HG02642 (cell line): ENCODE measurements around the gene KAZN.

Experiments
- ATAC-seq: cut with Tn5 transposase; IDR thresholded peaks from one replicate; pipeline ENCODE4 v1.9.1; 2021; ENCODE audit warnings: mild to moderate bottlenecking; ENCODE audit not compliant: unreplicated experiment, poor library complexity

Gene KAZN

GRCh38 chr1:15008783-15009729 is 410.6 kb downstream of the KAZN start:
- no peak for ATAC-seq

GRCh38 chr1:15011160-15011559 is 412.7 kb downstream of the KAZN start:
- no peak for ATAC-seq

DNA sequence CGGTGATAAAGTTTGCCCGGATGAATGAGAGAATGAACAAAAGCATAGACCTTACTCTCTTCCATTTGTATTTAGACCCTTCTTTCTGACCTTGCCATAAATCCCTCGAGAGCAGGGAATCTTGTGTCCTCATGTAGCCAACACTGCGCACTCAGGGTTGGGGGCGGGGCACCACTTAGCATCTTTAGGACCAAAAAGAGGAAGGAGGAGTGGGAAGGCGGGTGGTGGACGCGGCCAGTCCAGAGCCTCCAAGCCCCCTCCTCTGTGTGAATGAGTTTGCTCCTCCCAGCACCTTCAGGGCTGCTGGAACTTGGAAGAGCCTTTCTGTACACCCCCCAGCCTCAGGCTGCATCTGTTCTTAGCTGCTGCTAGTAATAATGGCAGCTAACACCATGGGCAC is 413.2 kb downstream of the KAZN start:
- ATAC-seq: no peak

- ATAC-seq: no peak
Observed at GRCh38 chr1:15012822-15013221, 414.3 kb downstream of the KAZN start.

DNA sequence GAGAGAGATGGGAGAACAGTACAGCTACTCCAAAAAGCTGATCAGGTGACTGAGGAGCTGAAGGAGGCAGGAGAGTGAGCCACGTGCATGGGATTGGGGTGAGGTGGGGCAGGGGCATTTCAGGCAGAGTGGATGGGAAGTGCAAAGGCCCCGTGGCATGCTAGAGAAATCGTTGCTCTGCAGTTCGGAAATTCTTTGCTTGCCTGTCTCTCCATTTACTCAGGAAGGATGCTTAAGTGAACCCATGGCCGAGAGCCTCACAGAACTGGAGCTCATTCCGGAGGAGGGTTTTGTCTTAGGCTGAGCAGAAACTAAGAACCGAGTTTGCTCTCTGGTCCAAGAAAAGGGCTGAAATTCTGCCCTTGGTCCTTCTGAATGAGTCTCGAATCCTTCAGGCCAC is 415.3 kb downstream of the KAZN start:
- ATAC-seq: no peak

DNA sequence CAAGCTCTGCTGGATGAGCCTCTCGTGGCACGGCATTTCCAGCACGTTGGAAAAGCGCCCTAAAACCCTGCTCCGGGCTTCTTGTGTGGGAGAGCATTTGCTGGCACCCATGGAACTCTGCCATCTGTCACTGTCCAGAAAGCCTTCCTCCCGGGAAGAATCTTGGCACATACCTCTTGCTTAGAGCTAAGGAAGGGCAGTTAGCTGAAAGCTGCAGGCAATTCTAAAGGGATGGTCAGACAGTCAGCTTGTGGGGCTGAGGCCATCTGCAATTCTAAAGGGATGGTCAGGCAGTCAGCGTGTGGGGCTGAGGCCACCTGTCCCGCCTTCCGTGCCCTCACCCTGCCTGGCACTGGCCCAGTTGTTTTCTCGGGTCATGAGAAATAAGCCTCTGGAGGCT is 416.0 kb downstream of the KAZN start:
- ATAC-seq: no peak

DNA sequence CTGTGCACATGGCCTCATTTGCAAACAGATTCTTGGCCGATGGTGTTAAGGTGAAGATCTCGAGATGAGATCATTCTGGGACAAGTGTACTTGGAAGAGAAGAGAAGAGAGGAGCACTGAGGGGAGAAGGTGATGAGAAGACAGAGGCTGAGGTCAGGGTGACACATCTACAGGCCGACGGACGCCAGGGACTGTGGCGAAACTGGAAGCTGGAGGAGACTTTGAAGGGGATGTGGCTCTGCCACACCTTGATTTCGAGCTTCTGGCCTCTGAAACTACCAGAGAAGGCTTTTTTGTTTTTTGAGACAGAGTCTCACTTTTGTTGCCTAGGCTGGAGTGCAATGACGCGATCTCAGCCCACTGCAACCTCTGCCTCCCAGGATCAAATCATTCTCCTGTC is 417.5 kb downstream of the KAZN start:
- ATAC-seq: no peak

DNA sequence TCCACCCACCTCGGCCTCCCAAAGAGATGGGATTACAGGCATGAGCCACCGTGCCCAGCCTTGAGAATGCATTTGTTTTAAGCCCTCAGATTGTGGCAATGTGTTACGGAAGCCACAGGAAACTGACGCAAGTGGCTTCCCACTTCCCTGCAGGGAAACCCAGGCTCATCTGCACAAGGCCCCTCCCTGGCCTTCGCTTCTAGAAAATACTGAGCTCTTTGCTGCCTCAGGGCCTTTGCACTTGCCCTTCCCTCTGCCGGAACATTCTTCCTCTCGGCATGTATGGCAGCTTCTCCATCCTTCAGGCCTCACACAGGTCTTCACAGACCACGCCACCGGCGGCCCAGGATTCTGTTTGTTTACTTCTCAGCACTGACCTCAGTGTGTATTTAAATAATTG is 418.0 kb downstream of the KAZN start:
- ATAC-seq: no peak

- ATAC-seq: no peak
Observed at GRCh38 chr1:15017120-15017519, 418.6 kb downstream of the KAZN start.

DNA sequence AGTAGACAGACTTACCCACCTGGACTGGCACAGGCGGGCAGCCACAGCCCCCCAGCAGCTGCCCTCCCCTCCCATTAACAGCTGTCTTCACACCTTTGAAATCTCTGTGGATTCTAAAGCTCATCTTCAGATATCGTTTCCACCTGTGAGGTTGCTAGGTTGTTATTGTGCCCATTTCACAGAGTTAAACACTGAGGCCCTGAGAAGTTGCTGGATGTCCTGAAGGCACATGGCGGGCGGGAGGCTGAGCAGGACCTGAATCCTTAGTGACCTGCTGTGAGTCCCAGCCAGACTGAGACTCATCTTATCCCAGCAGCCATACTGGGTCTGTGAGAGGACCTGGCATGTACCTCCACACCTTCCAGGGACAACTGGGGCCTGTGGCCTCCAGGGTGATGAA is 420.3 kb downstream of the KAZN start:
- no peak for ATAC-seq

DNA sequence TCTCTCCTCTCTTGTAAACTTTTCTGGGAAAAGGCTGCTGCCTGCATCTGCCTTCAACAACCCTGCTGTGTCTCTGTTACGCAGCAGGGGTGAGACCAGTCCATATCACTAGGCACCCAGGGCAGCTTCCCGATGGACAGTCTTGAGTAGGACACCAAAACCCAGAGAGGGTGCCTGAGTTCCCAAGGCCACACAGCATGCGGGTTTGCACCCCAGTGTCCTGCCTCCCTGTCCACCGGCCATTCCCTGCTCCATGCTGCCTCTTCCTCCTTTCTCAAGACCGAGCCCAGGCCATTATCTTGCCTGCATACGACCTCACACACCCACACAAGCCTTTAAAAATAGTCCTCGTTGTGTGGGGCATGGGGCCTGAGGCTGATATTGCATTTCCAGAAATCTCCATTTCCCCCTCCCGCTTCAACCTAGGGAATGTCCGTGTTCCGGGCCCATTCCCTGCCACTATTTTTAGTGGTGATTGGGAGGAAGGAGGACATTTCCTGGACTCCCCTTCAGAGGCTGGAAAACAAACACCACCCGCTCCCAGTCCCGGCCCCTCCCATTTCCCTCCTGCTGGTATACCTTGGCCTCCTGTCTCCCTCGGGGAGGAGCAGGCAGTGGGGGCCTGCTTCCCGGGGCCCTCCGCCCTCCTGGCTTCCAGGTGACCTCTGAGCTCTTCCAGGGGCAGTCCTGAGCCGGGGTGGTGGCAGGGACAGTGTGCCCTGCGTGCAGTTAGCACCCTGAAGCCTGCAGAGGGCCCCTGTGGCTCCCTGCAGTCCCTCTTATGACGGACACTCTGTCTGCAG is 422.7 kb downstream of the KAZN start:
- no peak for ATAC-seq

GRCh38 chr1:15022048-15022447 is 423.6 kb downstream of the KAZN start:
- ATAC-seq: no peak

GRCh38 chr1:15023205-15023604 is 424.7 kb downstream of the KAZN start:
- no peak for ATAC-seq

DNA sequence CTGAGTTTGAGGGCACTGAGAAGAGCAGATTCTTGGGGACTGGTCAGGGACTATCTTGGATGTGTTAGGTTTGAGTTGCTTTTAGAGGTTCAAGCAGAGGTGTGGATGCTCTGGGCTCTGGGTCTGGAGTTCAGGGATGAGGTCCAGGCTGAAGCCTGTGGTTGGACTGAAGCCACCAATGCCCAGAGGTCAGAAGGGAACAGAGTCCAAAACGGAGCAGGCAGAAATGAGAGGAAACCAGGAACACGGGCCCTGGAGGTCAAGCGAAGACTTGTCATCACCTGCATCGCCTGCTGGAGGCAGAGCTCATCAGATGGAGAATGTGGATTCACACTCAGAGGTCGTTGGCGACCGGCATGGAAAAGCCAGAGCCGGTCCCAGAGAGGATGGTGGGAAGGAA is 425.5 kb downstream of the KAZN start:
- no peak for ATAC-seq

DNA sequence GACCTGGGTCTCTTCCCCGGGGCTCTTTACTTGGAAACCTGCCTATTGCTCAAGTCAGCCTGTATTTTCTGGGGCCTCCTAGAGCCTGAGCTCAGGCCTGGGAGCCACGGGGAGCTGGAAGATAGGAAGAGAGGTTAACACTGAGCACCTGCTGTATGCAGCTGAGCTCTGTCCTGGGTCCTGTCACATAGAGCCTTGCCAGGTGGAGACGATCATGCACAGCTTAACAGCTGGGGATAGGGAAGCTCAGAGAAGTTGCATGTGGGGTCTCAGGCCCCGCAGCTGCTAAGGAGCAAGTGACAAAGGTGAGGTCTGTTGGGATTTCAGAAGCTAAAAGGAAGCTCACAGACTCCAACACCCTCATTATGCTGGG is 427.6 kb downstream of the KAZN start:
- no peak for ATAC-seq

- ATAC-seq: no peak
Observed at GRCh38 chr1:15027515-15027986, 429.1 kb downstream of the KAZN start.

DNA sequence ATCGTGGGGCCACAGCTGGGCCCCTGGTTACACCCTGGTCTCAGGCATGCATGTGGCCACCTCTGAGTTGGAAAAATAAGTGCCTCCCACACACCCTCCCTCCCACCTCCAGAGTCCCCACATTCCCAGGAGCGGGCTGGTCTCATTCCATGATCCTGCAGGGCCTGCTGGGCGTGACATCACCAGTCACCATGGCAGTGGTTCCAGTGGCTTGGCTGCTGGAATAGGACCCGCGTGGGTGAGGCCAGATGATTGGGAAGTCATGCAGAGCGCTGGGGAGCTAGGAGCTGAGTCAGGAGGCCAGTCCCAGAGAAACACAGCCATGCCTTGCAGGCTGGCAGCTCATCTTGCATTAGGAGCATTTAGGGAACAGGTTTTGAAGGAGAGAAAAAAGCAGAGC is 429.6 kb downstream of the KAZN start:
- no peak for ATAC-seq

DNA sequence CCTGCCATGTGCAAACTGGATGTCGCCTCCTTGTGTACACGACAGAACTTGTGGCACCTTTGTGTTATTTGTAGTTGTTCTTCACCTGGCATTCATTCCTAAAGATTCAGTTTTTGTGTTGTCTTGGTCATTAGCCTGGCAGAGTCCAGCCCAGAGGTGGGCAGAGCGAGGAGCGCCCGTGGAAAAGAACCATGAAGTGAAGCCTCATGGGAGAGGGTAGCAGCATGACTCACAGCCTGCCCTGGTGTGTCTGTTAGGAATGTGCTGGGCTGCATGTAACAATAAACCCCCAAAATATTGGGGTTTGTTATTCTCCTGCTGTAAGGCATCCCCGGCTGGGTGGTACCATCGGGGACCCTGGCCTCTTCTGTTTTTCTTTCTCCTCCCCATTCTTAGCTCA is 430.1 kb downstream of the KAZN start:
- no peak for ATAC-seq

- ATAC-seq: no peak
Observed at GRCh38 chr1:15029036-15029435, 430.6 kb downstream of the KAZN start.

DNA sequence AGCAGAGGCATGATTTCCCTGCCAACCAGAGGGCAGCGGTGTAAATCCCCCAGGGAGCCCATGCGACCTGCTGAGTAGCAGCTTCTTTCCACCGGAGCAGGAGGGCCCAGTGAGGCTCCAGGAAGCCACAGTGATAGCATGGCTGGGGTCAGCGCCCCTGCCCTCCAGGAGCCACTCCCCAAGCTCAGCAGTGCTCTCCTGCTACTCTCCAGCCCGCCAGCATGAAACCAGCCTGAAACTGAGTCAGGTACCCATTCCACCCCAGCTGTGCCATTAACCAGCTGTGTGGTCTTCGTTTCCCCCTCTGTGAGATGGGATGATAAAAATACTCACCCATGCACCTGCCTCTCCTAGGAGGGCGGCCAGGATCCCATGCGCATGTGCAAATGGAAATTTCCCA is 431.3 kb downstream of the KAZN start:
- no peak for ATAC-seq

DNA sequence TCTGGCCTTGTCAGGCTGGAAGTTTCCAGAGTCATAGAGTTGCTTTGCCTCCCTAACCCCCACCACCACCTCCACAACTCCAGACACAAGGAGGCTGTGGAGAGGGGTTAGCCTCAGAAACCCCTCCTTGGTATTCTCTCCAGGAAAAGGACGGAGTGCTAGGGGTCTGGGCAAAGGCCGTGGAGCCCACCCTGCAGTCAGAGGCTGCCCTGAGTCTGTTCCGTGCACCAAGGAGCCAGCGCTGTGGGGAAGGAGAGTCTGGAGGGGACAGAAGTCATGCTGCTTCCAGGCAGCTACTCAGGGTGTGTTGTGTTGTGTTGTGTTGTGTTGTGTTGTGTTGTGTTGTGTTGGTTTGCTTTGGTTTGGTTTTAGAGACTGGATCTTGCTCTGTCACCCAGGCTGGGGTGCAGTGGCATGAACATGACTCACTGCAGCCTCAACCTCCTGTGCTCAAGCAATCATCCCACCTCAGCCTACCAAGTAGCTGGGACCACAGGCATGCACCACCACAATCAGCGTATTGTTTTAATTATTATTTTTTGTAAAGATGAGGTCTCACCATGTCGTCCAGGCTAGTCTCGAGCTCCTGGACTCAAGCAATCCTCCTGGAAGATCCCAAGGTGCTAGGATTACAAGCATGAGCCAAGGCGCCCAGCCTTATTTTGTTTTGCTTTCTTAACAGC is 432.9 kb downstream of the KAZN start:
- ATAC-seq: no peak
